ENCODE measurements around the gene ADAMTS2.

The ADAMTS2 gene

DNA sequence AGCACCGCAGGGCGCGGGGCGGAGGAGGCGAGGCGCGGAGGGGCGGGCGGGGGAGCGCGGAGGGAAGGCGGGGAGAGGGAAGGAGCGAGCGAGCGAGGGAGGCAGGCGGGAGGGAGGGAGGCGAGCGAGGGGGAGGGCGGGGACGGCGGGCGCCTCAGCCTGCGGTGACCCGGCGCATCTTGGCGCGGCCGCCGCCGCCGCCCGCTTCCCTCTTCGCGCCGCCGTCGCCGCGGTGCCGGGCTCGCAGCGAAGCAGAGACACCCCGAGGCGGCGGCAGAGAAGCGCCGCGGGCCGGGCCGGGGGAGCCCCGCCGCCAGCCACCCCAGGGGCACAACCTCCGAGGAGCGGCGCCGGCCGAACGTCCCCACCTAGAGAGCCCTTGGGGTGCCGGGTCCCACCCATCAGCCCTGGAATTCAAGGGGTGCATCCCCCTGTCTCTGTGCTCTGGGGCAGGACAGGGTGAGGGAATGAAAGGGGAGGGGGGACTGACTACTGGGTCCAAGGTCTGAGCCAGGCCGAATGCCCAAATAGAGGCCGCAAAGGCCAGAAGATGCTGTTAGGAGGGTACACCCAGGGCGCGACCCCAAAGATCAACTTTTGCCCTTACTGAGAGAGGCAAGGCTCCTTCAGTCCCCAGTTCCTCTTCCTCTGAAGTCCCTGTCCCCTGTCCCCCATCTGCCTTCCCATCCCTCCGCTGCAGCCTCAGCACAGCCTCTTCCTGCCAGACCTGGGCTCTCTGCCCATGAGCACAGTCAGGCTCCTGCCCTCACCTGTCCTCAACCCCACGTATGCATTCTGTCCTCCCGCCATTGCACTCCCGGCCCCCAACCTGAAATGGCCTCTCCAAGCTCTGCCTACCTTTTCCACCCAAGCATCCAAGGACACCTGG lies at the start of gene ADAMTS2:
ADAMTS2 (minus strand) TSS at position 29 of the 889 bp plus-strand sequence. CDS start 133 bp downstream, outside the sequence.
- DNase-seq = peak; percentile 9

DNA sequence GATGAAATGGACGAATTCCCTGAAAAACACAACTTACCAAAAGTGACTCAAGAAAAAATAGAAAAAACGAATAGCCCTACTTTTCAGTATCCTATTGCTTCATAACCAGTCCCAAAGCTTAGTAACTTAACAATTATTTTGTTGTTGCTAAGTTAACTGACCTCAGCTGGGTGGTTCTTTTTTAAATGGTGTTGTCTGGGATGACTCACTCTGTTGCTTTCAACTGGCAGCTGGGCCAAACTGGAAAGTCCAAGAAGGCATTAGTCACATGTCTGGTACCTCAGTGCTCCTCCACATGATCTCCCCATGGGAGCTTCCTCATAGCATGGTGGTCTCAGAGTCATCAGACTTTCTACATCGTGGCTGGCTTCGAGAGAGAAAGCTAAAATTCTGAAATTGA lies 47.8 kb upstream of the ADAMTS2 start:
- DNase-seq = no peak

DNA sequence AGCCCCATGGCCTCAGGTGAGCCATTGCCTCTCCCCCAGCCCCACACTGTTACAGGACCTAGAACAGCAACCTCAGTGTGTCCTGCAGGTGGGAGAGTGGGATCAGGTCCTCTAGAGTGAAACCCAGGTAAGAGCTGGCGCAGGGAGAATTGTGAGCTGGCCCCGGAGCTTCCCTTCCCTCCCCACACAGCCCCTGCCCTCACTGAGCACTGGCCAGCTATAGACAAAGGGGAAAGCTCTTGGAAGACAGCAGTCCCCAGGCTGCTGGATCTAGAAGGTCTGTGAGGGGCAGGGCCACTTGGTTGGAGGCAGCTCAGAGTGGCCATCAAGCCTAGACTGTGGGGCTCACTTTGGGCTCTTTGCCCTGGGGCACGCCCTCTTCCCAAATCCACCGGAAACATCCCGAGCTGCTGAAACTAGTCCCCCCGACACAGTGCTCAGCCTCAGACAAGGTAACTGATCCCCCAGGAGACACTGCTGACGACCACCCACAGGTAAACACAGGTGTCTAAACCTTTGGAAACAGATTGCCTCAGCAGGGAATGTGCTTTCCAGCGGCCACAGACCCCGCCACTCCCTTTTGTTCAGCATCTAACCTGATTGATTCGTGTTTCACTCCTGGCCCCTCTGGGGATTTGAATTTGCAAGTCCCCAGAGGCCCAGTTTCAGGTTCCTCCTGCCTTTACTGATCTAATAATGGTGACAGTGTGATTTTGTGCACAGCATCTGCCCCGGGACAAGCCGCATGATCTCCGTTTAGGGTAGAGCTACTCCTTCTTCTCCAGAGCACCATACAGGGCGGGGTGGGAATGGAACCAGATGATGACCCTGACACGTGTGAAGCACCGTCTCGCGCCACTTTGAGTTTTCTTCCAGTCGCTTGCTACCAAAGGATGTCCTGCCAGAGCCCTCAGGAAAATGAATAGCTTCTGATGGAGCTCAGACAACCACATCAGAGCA lies 42.2 kb upstream of the ADAMTS2 start:
- no peak for DNase-seq

DNA sequence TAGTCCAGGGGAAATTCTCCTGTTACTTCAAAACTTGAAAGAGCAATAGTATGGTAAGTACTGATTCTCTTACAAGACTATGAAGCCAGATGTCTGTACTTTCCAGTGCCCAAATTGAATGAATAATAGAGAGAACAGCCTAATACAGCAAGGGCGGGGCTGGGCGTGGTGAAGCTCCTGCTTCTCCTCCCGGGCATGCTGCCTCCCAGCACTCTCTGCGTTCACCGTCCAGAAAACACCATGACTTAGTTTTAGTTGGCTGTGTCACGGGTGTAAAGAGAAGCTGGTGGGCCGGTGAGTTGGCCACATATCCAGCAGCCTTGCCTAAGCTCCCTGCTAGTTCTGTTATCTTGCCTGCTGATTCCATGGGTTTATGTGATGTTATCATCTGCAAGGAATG lies 40.7 kb upstream of the ADAMTS2 start:
- DNase-seq = no peak

DNA sequence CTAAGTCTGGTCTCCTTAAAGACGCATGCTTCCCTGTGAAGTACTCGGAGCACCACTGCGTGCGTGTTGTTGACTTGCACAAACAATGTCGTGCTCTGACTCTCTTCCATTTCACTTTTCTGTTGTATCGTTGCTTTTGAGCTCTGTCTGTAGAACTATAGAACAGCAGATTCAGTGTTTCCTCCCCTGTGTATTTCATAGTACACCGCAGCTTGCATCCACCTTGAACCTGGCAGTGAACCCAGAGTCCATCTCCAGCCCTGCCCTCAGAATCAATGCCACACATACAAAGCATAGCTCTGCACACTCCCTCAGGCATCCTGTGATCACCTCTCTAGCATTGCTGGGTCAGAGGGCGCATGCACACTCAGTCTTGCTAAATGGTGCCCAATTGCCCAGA lies 37.2 kb upstream of the ADAMTS2 start:
- no peak for DNase-seq

DNA sequence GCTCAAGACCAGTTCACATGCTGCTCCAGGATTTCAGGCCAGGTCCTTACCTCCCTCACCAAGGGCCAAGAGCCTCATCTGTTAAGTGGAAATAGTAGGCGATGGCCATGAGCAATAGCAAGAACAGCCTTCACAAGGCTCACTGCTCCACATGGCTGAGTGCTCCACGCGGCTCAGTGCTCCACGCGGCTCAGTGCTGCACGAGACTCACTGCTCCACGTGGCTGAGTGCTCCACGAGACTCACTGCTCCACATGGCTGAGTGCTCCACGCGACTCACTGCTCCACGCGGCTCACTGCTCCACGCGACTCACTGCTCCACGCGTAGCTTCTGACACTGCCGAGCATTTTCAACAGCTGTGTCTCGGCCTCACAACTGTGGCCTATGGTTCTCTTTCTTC lies 36.4 kb upstream of the ADAMTS2 start:
- DNase-seq = no peak

DNA sequence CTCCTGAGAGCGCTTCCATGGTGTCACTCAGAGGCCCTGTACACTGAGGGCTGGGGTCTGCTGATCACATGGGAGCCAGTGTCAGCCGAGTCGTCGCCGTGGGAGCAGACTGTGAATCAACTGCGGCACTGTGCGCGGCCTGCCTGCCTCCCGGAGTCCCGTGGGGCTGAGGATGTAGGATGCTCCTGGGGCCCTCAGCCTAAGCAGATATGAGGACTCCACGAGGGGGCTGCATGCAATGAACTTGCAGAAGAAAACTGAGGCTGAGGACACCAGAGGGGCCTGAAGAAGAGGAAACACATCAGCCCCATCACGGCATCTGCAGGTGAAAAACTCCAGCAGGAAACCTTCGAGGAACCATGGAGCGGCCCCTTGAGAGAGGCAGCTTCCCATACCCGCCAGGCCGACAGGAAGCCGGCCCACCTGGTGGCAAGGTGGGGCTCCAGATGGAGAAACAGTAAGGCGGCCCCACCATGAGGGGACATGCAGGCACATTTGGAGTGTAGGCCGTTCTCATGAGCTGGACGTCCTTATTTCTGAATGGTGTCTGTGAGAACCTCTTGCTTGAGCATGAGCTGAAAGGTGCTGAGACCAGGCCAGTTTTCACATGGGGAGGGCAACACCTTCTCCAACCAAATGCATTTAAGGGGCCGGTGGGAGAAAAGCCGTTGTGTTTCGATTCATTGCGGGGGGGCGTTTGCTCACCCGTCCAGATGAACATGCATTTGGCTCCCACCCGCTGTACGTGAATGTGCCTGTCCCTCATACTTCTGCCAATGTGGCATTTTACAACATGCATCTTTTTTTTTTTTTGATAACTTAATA lies 35.2 kb upstream of the ADAMTS2 start:
- DNase-seq = no peak

DNA sequence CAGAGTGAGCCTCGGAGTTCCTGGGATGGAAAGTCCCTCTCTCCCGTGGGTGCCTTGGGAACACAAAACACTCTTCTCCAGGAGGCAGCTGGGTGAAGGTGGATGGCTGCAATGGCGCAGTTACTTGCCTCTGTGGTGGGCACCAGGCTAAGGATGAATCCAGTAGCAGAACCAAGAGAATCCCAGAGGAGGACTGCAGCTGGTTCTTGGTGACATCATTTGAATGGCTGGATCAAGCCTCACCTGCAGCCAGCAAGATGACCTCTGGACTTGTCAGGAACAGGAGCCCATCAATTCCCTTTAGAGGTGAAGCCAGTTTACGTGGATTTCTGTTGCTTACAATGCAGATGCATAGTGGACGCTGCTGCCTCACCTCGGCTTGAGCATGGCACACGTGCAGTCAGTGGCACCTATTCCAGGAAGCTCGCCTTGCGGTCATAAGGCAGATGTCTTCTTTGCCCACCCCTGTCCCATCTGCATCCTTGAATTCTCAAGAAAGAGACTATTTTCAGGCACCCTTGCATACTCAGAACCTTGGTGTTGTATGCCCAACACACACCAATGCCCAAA lies 34.1 kb upstream of the ADAMTS2 start:
- DNase-seq = no peak

DNA sequence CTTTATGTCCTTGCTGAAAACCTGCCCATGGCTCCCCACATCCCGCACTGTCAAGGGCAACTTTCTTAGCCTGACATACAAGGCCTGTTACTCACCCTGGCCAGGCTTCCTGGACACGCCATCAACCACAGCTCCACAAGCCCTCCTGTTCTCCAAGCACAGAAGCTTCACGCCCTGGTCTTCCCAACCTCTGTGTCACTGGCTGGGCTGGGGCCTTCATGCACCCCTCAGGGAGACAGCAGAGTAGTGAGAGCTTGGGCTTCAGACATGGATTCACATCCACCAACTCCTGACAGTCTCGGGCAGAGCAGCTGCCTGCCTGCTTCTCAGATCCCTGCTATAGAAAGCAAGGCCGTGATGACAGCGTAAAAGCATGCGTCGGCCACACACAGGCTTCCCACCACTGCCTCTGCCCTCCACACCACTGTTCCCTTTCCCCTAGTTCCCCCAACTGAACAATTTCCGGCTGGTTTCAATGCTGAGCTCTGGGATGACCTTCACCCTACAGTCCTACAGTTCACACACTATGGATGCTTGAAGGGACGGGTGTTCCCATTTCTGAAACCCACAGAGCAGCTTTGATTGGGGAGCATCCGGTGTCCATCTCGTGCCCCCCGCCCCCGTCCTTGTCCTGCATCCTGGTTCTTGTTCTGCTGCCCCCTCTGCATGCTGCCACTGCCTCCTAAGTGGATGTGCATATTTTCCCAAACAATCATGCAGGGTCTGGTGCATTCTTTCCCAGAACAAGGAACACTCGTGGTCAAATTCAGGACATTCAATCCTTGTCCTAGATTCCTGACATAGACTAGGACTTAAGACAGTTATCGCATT lies 33.4 kb upstream of the ADAMTS2 start:
- no peak for DNase-seq

DNA sequence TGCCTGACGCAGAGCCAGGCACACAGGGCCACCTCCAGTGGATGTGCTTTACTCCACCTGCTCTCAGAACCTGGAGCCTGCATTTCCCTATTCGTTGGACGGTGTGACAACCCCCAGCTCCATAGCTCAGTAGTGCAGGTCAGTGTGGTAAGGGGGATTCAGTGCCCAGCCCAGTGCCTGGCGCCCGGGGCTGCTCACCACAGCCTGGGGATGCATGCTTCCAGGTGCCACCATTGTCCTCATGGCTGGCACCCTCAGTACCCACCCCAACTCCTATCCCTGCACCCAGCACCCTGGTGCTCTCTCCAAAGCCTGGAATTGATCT lies 32.8 kb upstream of the ADAMTS2 start:
- no peak for DNase-seq

DNA sequence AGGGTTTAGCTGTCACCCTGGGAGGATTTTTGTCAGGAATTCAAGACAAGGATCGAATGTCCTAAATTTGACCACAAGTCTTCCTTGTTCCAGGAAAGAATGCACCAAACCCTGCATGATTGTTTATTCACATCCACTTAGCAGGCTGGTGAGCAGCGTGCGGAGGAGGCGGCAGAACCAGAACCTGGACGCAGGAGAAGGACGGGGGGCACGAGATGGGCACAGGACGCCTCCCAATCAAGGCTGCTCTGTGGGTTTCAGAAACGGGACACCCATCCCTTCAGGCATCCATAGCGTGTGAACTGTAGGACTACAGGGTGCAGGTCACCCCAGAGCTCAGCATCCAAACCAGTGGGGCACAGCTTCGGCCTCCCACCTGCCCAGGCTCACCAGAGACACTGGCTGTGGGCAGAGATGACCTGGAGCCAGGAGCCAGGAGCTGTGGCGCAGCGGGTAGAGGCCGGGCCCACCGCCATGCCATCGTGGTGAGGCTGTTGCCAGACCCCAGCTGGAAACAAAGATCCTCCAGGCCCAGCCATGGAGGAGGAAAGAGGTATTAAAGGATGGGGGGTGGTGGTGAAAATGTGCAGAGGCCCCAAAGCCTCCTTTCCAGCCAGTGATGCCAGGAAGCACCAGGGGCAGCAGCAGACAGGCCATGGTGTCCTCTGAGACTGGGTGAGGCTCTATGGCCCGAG lies 32.3 kb upstream of the ADAMTS2 start:
- DNase-seq = no peak

DNA sequence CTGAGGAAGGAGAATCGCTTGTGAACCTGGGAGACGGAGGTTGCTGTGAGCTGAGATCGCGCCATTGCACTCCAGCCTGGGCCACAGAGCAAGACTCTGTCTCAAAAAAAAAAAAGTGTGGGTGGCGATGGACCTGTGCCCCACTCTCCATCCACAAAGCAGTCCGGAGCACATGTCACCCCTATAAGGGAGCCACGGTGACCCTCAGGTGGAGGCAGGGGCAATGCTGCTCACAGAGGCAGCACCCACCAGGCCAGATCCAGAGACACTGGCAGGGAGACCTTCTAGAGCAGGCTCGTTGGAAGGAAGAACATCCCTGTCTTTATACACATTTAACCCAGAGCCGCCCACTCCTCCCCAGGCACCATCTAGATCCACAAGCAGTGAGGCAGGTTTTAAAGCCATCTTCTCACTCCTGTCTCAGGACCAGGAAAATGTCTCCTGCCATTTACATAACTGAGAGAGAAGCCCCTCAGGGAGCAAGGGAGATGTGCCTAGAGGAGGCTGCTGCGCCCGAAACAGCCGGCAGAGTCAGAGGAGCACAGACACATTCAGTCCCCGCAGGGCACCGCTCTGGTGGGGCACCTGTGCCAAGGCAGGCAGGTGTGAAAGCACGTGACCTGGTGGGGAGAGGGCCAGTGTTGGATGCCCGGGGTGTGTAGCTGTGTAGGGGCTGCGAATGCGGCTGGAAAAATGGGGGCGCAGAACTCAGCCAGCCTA lies 31.6 kb upstream of the ADAMTS2 start:
- no peak for DNase-seq

DNA sequence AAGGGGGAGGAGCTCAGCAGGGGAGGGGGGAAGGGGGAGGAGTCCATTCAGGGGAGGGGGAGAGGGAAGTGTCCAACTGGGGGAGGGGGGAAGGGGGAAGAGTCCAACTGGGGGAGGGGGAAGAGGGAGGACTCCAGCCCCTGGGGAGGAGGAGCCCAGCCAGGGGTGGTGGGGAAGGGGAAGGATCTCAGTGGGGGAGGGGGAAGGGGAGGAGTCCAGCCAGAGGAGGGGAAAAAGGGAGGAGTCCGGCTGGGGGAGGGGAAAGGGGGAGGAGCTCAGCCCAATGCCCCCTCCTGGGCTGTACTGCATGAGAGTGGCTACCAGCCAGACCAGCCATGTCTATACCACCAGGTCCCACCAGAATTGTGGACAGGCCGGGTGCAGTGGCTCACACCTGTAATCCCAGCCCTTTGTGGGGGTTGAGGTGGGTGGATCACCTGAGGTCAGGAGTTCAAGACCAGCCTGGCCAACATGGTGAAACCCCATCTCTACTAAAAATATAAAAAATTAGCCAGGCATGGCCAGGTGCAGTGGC lies 30.6 kb upstream of the ADAMTS2 start:
- DNase-seq = no peak

DNA sequence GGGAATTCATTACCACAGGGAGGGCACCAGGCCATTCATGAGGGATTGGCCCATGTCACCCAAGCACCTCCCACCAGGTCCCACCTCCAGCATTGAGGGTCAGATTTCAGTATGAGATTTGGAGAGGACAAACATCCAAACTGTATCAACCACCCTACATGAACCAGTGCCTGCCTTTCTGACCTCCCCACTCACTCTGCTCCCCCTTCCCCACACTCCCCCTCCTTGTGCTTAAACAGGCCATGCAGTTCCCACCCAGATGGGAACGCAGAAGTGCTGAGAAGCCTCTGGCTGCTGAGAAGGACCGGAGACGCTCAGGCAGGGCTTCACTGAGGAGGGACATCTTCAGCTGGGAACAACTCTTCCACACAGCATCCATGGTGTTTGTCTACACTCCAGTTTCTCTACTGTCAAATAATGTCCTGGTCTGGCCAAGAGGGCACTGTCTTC lies 30.0 kb upstream of the ADAMTS2 start:
- DNase-seq = no peak

DNA sequence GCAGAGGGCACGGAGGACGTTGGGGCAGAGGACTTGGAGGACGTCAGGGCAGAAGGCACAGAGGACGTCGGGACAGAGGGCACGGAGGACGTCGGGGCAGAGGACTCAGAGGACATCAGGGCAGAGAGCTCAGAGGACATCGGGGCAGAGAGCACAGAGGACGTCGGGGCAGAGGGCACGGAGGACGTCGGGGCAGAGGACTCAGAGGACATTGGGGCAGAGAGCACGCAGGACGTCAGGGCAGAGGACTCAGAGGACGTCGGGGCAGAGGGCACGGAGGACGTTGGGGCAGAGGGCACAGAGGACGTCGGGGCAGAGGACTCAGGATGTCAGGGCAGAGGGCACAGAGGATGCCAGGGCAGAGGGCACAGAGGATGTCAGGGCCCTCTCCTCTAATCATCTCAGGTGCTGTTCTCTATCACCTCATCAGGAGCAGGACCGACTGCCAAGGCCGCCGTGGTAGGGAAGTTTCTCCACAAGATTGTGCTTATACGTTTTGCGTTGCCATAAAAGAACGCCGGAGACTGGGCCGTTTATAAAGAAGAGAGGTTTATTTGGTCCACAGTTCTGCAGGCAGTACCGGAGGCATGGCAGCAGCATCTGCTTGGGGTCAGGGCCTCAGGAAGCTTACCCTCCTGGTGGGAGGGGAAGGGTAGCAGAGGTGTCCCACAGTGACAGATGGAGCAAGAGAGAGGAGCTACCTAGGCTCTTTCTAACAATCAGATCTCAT lies 29.4 kb upstream of the ADAMTS2 start:
- no peak for DNase-seq

DNA sequence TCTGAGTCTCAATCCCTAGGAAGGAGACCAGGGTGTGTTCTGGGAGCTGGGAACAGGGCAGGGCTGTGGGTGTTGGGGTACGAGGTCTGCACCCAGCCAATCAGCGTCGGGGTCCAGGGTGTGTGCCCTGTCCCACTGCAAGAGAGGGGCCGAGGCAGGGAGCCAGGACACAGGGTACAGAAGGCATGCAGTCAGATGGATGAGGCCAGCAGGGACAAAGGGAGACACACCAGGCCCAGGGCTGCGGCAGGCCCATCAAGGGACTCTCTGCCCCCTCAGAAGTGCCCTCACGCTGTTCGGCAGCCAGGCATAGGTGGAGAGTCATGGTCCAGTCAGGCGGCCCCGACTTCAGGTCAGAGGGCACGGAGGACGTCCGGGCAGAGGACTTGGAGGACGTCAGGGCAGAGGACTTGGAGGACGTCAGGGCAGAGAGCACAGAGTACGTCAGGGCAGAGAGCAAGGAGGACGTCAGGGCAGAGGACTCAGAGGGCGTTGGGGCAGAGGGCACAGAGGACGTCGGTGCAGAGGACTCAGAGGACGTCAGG lies 28.8 kb upstream of the ADAMTS2 start:
- DNase-seq = no peak

DNA sequence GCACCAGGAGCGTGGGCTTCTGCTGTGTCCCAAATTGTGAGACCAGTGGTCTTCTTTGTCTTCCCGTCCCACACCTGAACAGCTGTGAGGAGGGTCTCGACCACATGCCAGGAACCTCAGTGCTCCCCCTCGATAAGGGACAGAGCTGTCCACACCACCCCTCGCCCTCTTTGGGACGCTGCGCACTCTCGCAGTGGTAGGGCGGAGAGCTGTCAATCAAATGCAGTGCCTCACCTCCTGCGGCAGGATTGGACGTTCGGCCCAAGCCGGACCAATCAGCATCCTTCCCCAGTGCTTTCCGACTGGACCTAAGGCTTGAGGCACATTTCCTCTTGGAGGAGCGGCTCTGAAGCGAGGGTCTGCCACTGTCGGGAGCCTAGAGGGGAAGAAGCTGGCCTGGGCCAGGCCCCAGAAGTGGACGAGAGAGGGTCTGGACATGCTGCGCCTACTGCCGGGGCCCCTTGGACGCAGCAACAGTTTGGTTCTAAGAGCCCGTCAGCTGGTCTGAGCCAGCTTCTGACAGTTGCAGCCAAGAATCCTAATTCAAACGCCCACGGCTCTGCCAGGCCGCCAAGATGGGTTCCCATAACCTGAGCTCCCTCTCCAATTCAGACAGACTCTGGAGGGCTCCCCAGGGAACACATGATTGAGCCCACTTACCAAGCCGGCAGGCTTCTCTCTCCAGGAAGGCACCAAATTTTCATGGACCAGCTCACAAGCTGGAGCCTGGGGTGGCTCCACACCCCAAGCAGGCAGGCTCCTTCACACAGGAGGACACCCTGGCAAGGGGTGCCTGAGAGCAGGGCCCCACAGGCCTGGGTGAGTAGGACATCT lies 28.1 kb upstream of the ADAMTS2 start:
- no peak for DNase-seq
